Body of pancreas (tissue), 4 donors: ENCODE data around the gene DIS3L2.

Experiments used
- CTCF ChIP-seq, 7 experiments: fragments of 450-650 bp in 4 of 7; fragments of 200-600 bp in 3 of 7; sonication (generic) in 3 of 7; IDR thresholded peaks; one replicate each; pipeline ENCODE4 v1.5.1; 2016 to 2019; ENCODE audit warnings: antibody characterized with exemption in 7 of 7
- POLR2A ChIP-seq, 3 donors: fragments of 450-650 bp; IDR thresholded peaks; one replicate each; pipeline ENCODE4 v1.6.1; 2016; ENCODE audit warnings: antibody characterized with exemption in 3 of 3, mild to moderate bottlenecking in 2 of 3

- no peak for TF ChIP-seq CTCF (IDR thresholded peaks at IDR 0.05)
- no peak for TF ChIP-seq POLR2A (IDR thresholded peaks at IDR 0.05)
Measured at GRCh38 chr2:232024457-232024856, 62.9 kb downstream of the DIS3L2 start.
